NCI-H2227 (cell line): Measurements from ENCODE around the gene MALRD1.

Source experiments
- DNase-seq: peaks from one replicate; lab custom pipeline; 2025; ENCODE audit not compliant: unreplicated experiment; lab: John Stamatoyannopoulos, UW

MALRD1 gene

DNA sequence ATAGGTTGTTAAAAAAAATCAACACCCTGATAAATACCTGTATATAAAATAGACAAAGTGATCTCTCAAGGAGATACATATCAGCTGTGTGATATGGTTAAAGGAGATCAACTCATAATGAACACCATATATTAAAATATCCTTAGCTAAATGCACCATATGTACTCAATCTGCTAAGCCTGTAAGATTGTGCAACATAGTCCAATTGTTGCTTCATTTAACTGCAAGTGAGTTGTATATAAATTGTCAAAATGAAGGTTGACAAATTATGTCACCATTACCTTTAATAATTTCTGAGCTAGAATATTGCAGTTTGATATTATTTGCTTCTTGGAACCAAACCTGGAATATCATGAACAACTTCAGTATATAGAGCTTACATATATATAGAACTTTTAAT, 283.7 kb downstream of the MALRD1 start:
- DNase-seq = no peak

DNA sequence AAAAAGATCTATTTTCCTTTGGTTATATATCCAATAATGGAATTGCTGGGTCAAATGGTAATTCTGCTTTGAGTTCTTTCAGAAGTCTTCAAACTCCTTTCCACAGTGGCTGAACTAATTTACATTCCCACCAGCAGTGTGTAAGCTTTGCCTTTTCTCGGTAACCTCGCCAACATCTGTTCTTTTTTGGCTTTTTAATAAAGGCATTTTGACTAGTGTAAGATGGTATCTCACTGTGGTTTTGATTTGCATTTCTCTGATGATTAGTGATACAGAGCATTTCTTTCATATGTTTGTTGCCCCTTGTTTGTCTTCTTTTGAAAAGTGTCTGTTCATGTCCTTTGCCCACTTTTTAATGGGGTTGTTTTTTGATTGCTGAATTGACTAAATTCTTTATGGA, 285.0 kb downstream of the MALRD1 start:
- no peak for DNase-seq

DNA sequence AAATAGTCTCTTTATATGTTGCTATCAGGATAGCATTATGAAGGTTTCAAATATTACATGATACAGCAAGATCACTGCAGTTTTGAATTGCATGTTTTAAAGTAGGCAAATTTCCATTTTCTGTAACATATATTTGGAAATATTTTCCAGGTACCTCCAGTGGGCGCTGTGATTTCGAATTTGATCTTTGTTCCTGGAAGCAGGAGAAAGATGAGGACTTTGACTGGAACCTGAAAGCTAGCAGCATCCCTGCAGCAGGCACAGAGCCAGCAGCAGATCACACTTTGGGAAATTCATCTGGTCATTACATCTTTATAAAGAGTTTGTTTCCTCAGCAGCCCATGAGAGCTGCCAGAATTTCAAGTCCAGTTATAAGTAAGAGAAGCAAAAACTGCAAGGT, 299.0 kb downstream of the MALRD1 start:
- no peak for DNase-seq

DNA sequence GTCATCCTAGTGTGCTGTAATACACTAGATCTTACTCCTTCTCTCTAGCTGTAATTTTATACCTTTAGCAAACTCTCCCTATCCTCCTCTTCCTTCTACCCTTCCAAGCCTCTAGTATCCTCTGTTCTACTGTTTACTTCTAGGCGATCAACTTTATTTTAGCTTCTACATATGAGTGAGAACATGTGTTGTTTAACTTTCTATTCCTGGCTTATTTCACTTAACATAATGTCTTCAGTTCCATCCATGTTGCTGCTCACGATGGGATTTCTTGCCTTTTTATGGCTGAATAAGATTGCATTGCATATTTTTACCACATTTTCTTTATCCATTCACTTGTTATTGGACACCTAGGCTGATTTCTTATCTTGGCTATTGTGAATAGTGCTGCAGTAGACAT, 318.6 kb downstream of the MALRD1 start:
- no peak for DNase-seq

DNA sequence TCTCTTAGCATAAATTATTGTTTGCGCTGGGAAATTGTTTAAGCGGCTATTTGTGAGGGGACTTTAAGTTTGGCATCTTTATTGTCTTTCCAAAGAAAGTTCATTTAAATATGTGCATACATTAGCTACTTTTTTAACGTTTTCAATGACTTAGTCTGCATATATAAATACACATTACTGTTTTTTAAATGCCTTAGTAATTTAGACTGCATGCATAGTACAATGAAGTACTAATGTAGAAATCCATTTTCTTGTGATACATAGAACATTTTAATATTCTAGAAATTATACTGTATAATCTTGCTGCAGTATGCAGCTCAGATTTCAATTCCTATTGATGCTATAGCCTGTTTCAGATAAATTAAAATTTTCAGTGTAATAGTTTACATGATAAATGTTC, 325.4 kb downstream of the MALRD1 start:
- DNase-seq = no peak

GRCh38 chr10:19385846-19386450, 337.3 kb downstream of the MALRD1 start:
- DNase-seq = no peak

GRCh38 chr10:19408924-19409323, 360.3 kb downstream of the MALRD1 start:
- no peak for DNase-seq

DNA sequence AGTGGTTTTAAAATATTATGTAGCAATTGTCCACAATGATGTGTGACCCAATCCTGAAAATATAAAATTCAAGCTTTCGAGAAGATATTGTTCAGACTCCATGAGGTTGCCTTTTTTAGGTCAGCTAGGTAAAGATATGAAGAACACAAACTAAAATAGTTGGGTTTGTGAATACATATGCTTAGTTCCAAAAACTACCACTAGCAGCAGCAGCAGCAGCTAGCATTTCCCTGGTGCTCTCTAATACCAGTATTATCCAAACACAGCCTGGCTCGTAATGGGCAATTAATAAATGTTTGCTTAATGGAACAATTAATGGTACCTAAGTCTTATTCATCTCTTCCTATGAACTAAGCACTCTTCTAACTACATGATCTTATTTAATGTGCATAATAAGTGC, 362.5 kb downstream of the MALRD1 start:
- DNase-seq = no peak

DNA sequence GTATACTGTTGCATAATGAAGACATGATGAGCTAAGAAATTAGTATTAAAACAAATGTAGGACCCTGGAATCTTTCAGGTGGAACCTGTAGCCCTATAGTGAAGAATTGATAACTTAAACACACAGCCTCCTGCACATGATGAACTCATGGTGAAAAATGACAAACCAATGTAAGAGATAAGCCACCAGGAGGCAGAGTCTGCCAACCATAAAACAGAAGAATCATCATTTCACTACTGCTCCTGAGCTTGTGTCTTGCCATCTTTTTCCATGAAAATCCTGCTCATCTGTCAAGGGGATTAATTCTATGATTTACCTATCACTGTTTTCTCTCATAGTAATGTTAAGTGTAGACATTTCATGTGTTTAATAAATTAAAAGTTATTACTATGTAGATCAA, 363.9 kb downstream of the MALRD1 start:
- DNase-seq = no peak

GRCh38 chr10:19416164-19416563, 367.6 kb downstream of the MALRD1 start:
- DNase-seq = no peak

DNA sequence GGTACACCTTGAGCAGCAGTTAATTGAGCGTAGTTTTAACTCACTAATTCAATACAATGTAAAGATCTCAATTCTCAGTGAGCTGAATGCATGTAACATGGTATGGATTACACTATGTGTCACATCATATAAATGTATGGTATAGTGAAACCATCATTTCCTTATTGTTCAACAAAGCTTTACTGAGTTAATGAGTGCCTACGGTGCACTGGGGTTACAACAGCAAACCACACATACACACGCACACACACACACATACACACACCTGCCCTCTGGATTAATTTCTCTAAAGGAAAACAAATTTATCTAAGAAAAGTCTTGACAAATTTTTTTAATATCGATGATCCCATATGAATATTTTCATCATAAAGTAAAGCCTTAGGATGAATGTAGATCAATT, 369.1 kb downstream of the MALRD1 start:
- no peak for DNase-seq

DNA sequence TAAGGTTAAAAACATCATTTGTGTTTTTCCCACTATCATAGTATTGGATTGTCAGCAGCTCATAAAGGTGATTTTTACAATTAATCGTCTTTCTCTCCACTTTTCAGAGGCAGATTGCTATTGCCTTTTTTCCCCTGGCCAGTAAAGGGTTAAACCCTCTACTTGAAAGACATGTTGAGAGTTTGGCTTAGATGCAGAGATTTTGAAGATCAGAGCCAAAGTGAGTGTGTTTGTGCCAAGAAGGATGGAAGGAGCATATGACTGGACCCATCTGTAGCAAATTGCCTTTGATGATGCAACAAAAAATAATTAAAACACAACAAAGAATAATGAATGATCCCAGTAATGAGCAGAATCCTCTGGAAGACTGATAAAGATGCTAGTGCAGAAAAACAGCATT, 373.1 kb downstream of the MALRD1 start:
- no peak for DNase-seq

- no peak for DNase-seq
These were observed 377.4 kb downstream of the MALRD1 start for GRCh38 chr10:19426034-19426433.

- DNase-seq = no peak
These were observed 383.2 kb downstream of the MALRD1 start for GRCh38 chr10:19431622-19432351.

DNA sequence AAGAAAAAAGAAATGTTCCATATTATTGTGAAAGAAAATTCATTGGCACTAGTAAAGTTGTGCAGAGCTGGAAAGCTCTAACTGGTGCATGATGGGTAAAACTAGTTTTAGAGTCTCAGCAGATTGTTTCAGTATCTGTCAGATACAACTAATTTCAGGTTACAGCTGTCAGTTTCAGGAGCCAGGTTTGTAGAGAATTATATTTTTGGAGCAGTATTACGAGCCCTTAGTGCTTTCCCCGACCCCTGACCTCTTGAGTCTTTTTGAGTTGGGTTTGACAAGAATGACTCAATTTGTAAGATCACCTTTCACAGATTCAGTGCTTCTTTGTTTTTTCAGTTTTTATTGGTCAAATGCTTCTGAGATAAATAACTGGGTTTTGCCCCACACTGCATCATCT, 401.3 kb downstream of the MALRD1 start:
- no peak for DNase-seq

GRCh38 chr10:19451356-19451755, 402.8 kb downstream of the MALRD1 start:
- no peak for DNase-seq

GRCh38 chr10:19451937-19452336, 403.3 kb downstream of the MALRD1 start:
- DNase-seq = no peak

GRCh38 chr10:19453967-19454366, 405.4 kb downstream of the MALRD1 start:
- no peak for DNase-seq

DNA sequence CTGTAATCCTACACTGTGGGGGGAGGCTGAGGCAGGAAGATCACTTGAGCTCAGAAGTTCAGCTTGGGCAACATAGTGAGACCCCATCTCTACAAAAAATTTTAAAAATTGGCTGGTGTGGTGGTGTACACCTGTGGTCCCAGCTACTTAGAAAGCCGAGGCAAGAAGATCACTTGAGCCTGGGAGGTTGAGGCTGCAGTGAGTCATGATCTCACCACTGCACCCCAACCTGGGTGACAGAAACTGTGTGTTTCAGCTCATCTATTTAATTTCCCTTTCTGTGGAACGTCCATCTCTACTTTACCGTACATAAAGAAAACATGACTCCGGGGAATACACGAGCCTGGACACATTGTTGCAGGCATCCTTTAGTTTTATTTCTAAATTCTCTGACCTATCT, 413.0 kb downstream of the MALRD1 start:
- DNase-seq = no peak

GRCh38 chr10:19466709-19467108, 418.1 kb downstream of the MALRD1 start:
- no peak for DNase-seq

DNA sequence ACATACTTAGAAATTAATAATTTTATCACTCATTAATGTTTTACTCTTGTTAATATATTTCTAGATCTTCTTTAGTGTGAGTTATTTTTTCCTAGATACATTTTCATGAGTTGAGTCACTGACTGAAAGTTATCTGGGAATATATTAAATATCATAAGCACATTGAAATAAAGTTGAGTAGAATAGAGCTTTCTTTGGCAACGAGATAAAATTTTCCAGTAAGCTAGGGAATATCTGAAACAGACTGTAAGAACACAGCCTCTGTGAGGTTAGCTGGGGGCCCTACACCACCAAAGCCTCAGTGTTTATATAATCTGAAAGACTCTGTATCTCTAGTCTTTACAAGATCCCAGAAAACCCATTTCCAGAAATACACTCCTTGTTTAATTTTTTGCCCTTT, 419.8 kb downstream of the MALRD1 start:
- no peak for DNase-seq

GRCh38 chr10:19469521-19469920, 420.9 kb downstream of the MALRD1 start:
- DNase-seq = no peak

DNA sequence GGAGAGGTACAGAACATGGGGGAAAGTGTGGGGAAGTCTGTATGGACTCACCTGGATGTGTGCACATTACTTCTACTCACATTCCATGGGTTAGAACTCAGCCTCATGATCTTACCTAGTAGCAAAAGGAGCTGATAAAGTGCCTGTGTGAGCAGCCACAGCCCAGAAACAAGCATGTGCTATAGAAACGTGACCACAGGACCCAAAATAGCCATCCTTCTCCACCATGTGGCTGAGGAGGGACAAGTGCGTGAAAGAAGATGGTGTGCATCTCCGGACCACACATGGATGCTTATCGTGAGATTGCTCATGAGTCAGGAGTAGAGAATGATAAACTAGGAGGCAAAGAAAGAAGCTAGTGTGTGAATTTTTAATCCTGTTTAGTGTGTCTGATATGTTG, 431.3 kb downstream of the MALRD1 start:
- DNase-seq = no peak
